Gastrocnemius medialis (tissue), 4 donors: Measurements from ENCODE around the gene CABLES2.

Experiments
- POLR2A ChIP-seq, 2 donors: fragments of 450-650 bp; IDR thresholded peaks; one replicate each; pipeline ENCODE4 v1.6.1; 2017; ENCODE audit warnings: antibody characterized with exemption in 2 of 2, mild to moderate bottlenecking in 2 of 2, moderate library complexity in 2 of 2
- TF ChIP-seq, protein P1 (sequence below), 5 experiments: fragments of 450-650 bp in 3 of 5; fragments of 200-600 bp in 2 of 5; sonication (generic) in 2 of 5; IDR thresholded peaks in 4 of 5; conservative IDR thresholded peaks in 1 of 5; 1 replicate in 4 of 5; 2 replicates in 1 of 5; pipeline ENCODE4 v1.5.1; 2016 to 2019; ENCODE audit warnings: antibody characterized with exemption in 5 of 5, mild to moderate bottlenecking in 3 of 5, moderate library complexity in 3 of 5

DNA sequence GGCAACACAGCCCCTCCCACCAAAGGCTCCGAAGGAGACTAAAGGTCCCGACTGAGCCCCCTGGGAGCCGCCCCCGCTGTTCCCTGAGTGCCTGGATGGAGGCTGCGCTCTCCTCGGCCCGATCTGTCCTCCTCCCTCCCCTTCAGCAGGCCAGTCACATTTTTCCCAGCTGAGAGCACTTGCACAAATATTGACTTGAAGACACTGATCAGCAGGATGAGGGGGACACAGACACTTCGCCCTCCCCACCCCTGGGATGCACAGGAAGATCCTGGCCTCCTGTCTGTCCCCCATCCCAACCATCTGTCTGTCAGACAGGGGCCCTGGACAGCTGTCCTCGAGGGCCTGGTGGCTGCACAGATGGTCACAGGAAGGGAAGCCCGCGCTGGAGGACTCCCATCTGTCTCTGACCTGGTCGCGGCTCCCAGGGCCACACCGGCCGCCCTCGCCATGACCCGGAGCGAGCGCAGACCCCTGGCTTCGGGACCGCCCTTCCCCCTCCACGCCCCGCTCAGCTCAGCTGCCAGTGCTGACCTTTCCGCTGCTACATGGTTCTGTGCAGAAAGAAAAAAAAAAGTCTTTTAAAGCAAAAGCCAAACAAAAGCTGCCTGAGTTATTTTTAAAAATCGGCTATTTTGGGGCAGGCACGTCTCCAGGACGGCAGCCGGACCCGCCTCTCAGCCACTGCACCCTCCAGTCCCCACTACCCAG lies 51.1 kb downstream of the CABLES2 start:
- TF ChIP-seq, protein P1, sequence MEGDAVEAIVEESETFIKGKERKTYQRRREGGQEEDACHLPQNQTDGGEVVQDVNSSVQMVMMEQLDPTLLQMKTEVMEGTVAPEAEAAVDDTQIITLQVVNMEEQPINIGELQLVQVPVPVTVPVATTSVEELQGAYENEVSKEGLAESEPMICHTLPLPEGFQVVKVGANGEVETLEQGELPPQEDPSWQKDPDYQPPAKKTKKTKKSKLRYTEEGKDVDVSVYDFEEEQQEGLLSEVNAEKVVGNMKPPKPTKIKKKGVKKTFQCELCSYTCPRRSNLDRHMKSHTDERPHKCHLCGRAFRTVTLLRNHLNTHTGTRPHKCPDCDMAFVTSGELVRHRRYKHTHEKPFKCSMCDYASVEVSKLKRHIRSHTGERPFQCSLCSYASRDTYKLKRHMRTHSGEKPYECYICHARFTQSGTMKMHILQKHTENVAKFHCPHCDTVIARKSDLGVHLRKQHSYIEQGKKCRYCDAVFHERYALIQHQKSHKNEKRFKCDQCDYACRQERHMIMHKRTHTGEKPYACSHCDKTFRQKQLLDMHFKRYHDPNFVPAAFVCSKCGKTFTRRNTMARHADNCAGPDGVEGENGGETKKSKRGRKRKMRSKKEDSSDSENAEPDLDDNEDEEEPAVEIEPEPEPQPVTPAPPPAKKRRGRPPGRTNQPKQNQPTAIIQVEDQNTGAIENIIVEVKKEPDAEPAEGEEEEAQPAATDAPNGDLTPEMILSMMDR (IDR thresholded peaks at IDR 0.05 in 4 of 5, conservative IDR thresholded peaks at IDR 0.05 in 1 of 5) = no peak
- no peak for TF ChIP-seq POLR2A (IDR thresholded peaks at IDR 0.05)
